ENCODE results near the gene SNTB2. TPM values are rescaled to one million over a fixed set of nuclear protein-coding genes. Genes with fewer than 3 reads are reported as not detected.

Gene SNTB2
- total and polyA plus RNA-seq, 2 of the 13 experiments (the other 11 are each of a cell fraction or from before 2014, with no cell fraction given), result 11.5 to 19.2 TPM

DNA sequence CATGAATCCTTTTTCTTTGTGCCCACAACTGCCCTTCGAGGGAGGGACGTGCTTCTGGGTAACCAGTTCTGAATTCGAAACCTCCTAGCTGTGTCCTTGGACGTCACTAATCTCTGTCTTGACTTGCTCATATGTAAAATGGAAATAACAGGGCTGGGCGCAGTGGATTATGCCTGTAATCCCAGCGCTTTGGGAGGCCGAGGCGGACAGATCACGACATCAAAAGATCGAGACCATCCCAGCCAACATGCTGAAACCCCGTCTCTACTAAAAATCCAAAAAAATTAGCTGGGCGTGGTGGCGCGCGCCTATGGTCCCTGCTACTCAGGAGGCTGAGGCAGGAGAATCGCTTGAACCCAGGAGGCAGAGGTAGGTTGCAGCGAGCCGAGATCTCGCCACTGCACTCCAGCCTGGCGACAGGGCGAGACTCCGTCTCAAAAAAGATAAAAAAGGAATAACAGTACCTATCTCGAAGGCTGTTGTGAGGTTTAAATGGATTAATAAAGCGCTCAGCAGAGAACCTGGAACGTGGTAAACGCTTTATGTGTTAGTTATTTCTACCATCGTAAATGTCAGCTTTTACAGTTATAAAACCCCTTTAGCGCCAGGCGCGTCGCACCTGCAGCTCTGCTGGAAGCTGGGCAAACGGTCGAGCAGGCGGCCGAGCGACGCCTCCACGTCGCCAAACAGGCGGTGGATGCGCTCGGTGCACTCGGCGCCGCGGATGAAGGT, 151.8 kb downstream of the SNTB2 start (continued):
- TF ChIP-seq ZNF629 (CRISPR knock-in tag; conservative IDR thresholded peaks at IDR 0.05), result 0 out of 2 replicates have a peak, but pooled peaks have one; percentile 12
- TF ChIP-seq FOXK2 (IDR thresholded peaks at IDR 0.05), result no peak
- 0 out of 2 replicates have a peak, but pooled peaks have one; percentile 21 for TF ChIP-seq ELF4 (CRISPR knock-in tag; IDR thresholded peaks at IDR 0.05; ENCODE audit: borderline replicate concordance)
- TF ChIP-seq, protein P1, sequence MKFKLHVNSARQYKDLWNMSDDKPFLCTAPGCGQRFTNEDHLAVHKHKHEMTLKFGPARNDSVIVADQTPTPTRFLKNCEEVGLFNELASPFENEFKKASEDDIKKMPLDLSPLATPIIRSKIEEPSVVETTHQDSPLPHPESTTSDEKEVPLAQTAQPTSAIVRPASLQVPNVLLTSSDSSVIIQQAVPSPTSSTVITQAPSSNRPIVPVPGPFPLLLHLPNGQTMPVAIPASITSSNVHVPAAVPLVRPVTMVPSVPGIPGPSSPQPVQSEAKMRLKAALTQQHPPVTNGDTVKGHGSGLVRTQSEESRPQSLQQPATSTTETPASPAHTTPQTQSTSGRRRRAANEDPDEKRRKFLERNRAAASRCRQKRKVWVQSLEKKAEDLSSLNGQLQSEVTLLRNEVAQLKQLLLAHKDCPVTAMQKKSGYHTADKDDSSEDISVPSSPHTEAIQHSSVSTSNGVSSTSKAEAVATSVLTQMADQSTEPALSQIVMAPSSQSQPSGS (CRISPR knock-in tag; IDR thresholded peaks at IDR 0.05), result no peak
- TF ChIP-seq, protein P2, sequence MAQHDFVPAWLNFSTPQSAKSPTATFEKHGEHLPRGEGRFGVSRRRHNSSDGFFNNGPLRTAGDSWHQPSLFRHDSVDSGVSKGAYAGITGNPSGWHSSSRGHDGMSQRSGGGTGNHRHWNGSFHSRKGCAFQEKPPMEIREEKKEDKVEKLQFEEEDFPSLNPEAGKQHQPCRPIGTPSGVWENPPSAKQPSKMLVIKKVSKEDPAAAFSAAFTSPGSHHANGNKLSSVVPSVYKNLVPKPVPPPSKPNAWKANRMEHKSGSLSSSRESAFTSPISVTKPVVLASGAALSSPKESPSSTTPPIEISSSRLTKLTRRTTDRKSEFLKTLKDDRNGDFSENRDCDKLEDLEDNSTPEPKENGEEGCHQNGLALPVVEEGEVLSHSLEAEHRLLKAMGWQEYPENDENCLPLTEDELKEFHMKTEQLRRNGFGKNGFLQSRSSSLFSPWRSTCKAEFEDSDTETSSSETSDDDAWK (CRISPR knock-in tag; IDR thresholded peaks at IDR 0.05), result no peak
- 0 out of 2 replicates have a peak, but pooled peaks have one; percentile 38 for TF ChIP-seq NFIB (CRISPR knock-in tag; IDR thresholded peaks at IDR 0.05; ENCODE audit: borderline replicate concordance)
- TF ChIP-seq HNRNPH1 (optimal IDR thresholded peaks at IDR 0.05; ENCODE audit: low read depth, low read length), result peak; percentile 0
- TF ChIP-seq MIER2 (CRISPR knock-in tag; IDR thresholded peaks at IDR 0.05), result no peak
- TF ChIP-seq ZNF263 (CRISPR knock-in tag; IDR thresholded peaks at IDR 0.05), result no peak
- TF ChIP-seq ATF6 (CRISPR knock-in tag; conservative IDR thresholded peaks at IDR 0.05), result no peak
- TF ChIP-seq, protein P3, sequence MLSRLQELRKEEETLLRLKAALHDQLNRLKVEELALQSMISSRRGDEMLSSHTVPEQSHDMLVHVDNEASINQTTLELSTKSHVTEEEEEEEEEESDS (CRISPR knock-in tag; IDR thresholded peaks at IDR 0.05; ENCODE audit: borderline replicate concordance), result no peak
- no peak for TF ChIP-seq CERS6 (CRISPR knock-in tag; IDR thresholded peaks at IDR 0.05)
- 0 out of 2 replicates have a peak, but pooled peaks have one; percentile 2 for TF ChIP-seq JUND (CRISPR knock-in tag; IDR thresholded peaks at IDR 0.05)
- TF ChIP-seq ZNF879 (CRISPR knock-in tag; IDR thresholded peaks at IDR 0.05), result peak; percentile 4; the same call in 1 of the 2 replicates
- TF ChIP-seq SMC3 (IDR thresholded peaks at IDR 0.05; ENCODE audit: low read length), result no peak
- peak; percentile 8; the same call in 1 of the 2 replicates for TF ChIP-seq GTF3A (CRISPR knock-in tag; conservative IDR thresholded peaks at IDR 0.05)
- no peak for TF ChIP-seq BCL6 (CRISPR knock-in tag; IDR thresholded peaks at IDR 0.05)
- TF ChIP-seq DR1 (CRISPR knock-in tag; IDR thresholded peaks at IDR 0.05), result no peak
- TF ChIP-seq, protein P4, sequence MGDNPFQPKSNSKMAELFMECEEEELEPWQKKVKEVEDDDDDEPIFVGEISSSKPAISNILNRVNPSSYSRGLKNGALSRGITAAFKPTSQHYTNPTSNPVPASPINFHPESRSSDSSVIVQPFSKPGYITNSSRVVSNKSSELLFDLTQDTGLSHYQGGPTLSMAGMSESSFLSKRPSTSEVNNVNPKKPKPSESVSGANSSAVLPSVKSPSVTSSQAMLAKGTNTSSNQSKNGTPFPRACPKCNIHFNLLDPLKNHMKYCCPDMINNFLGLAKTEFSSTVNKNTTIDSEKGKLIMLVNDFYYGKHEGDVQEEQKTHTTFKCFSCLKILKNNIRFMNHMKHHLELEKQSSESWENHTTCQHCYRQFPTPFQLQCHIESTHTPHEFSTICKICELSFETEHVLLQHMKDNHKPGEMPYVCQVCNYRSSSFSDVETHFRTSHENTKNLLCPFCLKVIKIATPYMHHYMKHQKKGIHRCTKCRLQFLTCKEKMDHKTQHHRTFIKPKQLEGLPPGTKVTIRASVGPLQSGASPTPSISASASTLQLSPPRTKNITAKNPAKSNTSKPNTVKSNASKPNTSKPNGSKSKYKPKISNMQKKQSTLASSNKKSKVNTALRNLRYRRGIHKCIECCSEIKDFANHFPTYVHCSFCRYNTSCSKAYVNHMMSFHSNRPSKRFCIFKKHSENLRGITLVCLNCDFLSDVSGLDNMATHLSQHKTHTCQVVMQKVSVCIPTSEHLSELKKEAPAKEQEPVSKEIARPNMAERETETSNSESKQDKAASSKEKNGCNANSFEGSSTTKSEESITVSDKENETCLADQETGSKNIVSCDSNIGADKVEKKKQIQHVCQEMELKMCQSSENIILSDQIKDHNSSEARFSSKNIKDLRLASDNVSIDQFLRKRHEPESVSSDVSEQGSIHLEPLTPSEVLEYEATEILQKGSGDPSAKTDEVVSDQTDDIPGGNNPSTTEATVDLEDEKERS (CRISPR knock-in tag; IDR thresholded peaks at IDR 0.05), result no peak
- 0 out of 2 replicates have a peak, but pooled peaks have one; percentile 3 for TF ChIP-seq STAT5B (CRISPR knock-in tag; IDR thresholded peaks at IDR 0.05)
